T-helper 2 cell treated with Interferon-gamma antibody and Interleukin-4, amounts not matched to agents 5 μg/mL and 100 μg/mL, for 36 hours (primary cell): ENCODE measurements around the gene NPW.

Experiments used
- DNase-seq: peaks from one replicate; pipeline ENCODE4 v3.0.0; 2021; ENCODE audit warnings: low spot score
- H3K27ac Mint-ChIP-seq: one replicate; pipeline ENCODE4 v1.8.0; 2021; ENCODE audit warnings: mild to moderate bottlenecking, mixed read lengths
- H3K27me3 Mint-ChIP-seq: one replicate; pipeline ENCODE4 v1.8.0; 2021; ENCODE audit warnings: low read depth, mixed read lengths
- H3K36me3 Mint-ChIP-seq: one replicate; pipeline ENCODE4 v1.8.0; 2021; ENCODE audit warnings: low read depth, mixed read lengths
- H3K4me1 Mint-ChIP-seq: one replicate; pipeline ENCODE4 v1.8.0; 2021; ENCODE audit warnings: low read depth, mixed read lengths
- H3K4me3 Mint-ChIP-seq: one replicate; pipeline ENCODE4 v1.8.0; 2022; ENCODE audit warnings: mild to moderate bottlenecking, moderate library complexity, mixed read lengths
- H3K9me3 Mint-ChIP-seq: one replicate; pipeline ENCODE4 v1.8.0; 2021; ENCODE audit warnings: mixed read lengths

Gene NPW

GRCh38 chr16:2063861-2064260, 44.3 kb downstream of the NPW start:
- Mint-ChIP-seq H3K27me3 (no peaks in the 10 kb centered on the region), H3K4me3 (no peak overlapping the region), H3K4me1 (no peaks in the 10 kb centered on the region), H3K36me3 (peaks cover 13% of the 10 kb centered on the region), H3K9me3 (no peaks in the 10 kb centered on the region), H3K27ac (no peak overlapping the region)
- no peak for DNase-seq

GRCh38 chr16:2064368-2064945, 44.9 kb downstream of the NPW start:
- Mint-ChIP-seq H3K9me3 (no peaks in the 10 kb centered on the region), H3K4me1 (no peaks in the 10 kb centered on the region), H3K27me3 (no peaks in the 10 kb centered on the region), H3K4me3 (no peak overlapping the region), H3K36me3 (peaks cover 13% of the 10 kb centered on the region), H3K27ac (no peak overlapping the region)
- DNase-seq = no peak

GRCh38 chr16:2066139-2066538, 46.6 kb downstream of the NPW start:
- no peak overlapping the region for H3K27ac Mint-ChIP-seq
- H3K4me3 Mint-ChIP-seq = no peak overlapping the region
- DNase-seq = no peak
- peaks cover 17% of the 10 kb centered on the region for H3K36me3 Mint-ChIP-seq
- H3K4me1 Mint-ChIP-seq = no peaks in the 10 kb centered on the region
- H3K9me3 Mint-ChIP-seq = no peaks in the 10 kb centered on the region
- no peaks in the 10 kb centered on the region for H3K27me3 Mint-ChIP-seq
